ENCODE data around the gene CASP8AP2.

CASP8AP2 gene

DNA sequence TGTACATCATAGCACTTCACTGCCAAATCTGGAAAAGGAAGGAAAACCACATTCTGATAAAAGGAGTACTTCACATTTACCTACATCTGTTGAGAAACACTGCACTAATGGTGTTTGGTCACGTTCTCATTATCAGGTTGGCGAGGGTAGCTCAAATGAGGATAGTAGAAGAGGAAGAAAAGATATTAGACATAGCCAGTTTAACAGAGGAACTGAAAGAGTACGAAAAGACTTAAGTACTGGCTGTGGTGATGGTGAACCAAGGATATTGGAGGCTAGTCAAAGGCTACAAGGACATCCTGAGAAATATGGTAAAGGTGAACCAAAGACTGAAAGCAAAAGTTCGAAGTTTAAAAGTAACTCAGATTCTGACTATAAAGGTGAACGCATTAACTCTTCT lies 32.6 kb downstream of the CASP8AP2 start:
- TF ChIP-seq CTCF (IDR thresholded peaks at IDR 0.05): no peak
- no peak overlapping the region for H3K27ac ChIP-seq

DNA sequence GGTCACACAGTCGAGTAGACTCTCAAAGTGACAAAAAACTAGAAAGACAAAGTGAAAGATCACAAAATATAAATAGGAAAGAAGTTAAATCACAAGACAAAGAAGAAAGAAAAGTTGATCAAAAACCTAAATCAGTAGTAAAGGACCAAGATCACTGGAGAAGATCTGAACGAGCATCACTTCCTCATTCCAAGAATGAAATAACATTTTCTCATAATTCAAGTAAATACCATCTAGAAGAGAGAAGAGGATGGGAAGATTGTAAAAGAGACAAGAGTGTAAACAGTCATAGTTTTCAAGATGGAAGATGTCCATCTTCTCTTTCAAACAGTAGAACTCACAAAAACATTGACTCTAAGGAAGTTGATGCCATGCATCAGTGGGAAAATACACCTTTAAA lies 33.0 kb downstream of the CASP8AP2 start:
- TF ChIP-seq CTCF (IDR thresholded peaks at IDR 0.05) (no peak), ZFX (IDR thresholded peaks at IDR 0.05; ENCODE audit: borderline replicate concordance) (no peak)
- H3K27ac ChIP-seq: no peak overlapping the region

- H3K27ac ChIP-seq: no peak overlapping the region
- no peak for TF ChIP-seq ZFX (IDR thresholded peaks at IDR 0.05; ENCODE audit: borderline replicate concordance)
- TF ChIP-seq CTCF (IDR thresholded peaks at IDR 0.05): no peak
These were observed 36.5 kb downstream of the CASP8AP2 start for GRCh38 chr6:89866024-89866678.

- no peak for TF ChIP-seq CTCF (IDR thresholded peaks at IDR 0.05)
- TF ChIP-seq ZFX (IDR thresholded peaks at IDR 0.05; ENCODE audit: borderline replicate concordance): no peak
- no peak overlapping the region for H3K27ac ChIP-seq
These were observed 44.0 kb downstream of the CASP8AP2 start for GRCh38 chr6:89873721-89874120.

- TF ChIP-seq ZFX (IDR thresholded peaks at IDR 0.05; ENCODE audit: borderline replicate concordance): no peak
- TF ChIP-seq CTCF (IDR thresholded peaks at IDR 0.05): no peak
- no peak overlapping the region for H3K27ac ChIP-seq
These were observed 44.8 kb downstream of the CASP8AP2 start for GRCh38 chr6:89874438-89874837.

DNA sequence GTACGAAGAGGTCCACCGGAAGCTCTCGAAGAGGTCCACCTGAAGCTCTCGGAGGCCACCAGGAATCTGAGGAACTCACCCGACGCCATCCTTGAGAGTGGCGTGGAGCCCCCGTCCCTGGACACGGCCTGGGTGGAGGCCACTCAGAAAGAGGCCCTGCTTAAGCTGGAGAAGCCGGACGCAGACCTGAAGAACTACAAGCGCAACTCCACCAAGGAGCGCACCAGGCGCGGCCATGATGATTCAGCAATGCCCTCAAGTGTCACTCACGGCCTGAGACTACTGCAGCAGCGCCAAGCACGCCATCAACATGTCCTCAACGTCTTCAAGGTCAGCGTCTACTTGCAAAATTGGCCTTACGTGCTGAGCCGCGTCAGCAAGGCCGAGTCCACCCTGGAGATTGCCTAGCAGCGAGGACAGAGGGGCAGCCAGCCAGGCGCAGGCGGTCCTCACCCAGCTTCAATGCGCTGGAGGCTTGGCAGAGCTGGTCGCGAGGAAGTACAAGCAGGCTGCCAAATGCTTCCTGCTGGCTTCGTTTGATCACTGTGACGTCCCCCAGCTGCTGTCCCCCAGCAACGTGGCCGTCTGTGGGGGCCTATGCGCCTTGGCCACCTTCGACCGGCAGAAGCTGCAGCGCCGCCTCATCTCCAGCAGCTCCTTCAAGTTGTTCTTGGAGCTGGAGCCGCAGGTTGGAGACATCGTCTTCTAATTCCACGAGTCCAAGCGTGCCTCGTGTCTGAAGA lies 56.9 kb downstream of the CASP8AP2 start:
- no peak overlapping the region for H3K27ac ChIP-seq
- no peak for TF ChIP-seq CTCF (IDR thresholded peaks at IDR 0.05)

- TF ChIP-seq CTCF (IDR thresholded peaks at IDR 0.05) (no peak), ZFX (IDR thresholded peaks at IDR 0.05; ENCODE audit: borderline replicate concordance) (no peak)
- no peak overlapping the region for H3K27ac ChIP-seq
These were observed 57.9 kb downstream of the CASP8AP2 start for GRCh38 chr6:89887452-89888137.
